ENCODE data around the gene TREML4. TPM values are rescaled to one million over a fixed set of nuclear protein-coding genes. Genes with fewer than 3 reads are reported as not detected.

TREML4 gene
- total and polyA plus RNA-seq, 9 of the 15 experiments (the other 6 are each of a cell fraction or from before 2014, with no cell fraction given): not detected

DNA sequence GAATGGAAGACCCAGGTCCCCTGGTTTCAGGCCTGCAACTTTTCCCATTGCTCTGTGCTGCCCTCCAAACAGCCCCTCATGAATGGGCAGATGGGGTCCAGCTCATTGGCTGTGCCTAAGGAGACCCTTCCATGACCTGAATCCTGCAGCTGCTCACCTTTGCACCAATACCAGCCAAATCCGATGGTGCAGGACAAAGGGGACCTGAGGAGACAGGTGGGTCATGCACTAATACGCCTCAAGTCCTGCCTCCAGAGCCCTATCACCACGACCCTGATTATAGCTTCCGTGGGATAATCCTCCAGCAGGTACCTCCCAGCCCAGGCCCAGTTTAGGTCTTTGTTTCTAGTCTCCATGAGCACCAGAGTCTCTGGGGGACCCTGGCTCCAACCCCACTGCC lies 41.6 kb downstream of the TREML4 start:
- BruUV-seq (replicated peaks): no TSS peak
- Histone ChIP-seq H3K4me1 (replicated peaks in 1 of 2; ENCODE audit: control insufficient read depth in 2 of 2, insufficient read depth in 2 of 2, low read length in 2 of 2) (no peaks in the 10 kb centered on the region), H3K4me3 (no peak overlapping the region), H2AFZ (ENCODE audit: low read depth, low read length) (no peak overlapping the region), H3K79me2 (ENCODE audit: control insufficient read depth, insufficient read depth, low read length) (no peaks in the 10 kb centered on the region), H3K36me3 (ENCODE audit: control insufficient read depth, insufficient read depth, low read length) (no peaks in the 10 kb centered on the region), H3K9me3 (replicated peaks; ENCODE audit: control insufficient read depth, insufficient read depth, low read depth, low read length) (no peaks in the 10 kb centered on the region), H4K20me1 (replicated peaks; ENCODE audit: control insufficient read depth, insufficient read depth, low read length) (no peaks in the 10 kb centered on the region; the same call in 1 of the 2 replicates), H3K9ac (ENCODE audit: insufficient read depth in 1 of 2, low read depth in 2 of 2, low read length in 2 of 2) (no peak overlapping the region), H3K27ac (ENCODE audit: extremely low read depth, low read depth, low read length) (no peak overlapping the region), H3K4me2 (ENCODE audit: insufficient read depth, low read length) (no peak overlapping the region), H3K9me1 (ENCODE audit: control insufficient read depth, insufficient read depth, low read length) (no peaks in the 10 kb centered on the region), H3K27me3 (ENCODE audit: control insufficient read depth in 2 of 2, insufficient read depth in 2 of 2, low read length in 2 of 2) (peaks cover 15 to 35% of the 10 kb centered on the region in 2 experiments; a peak in 4 of 5 replicates)
- DNase-seq (ENCODE audit: extremely low read depth in 1 of 4, low spot score in 3 of 4): no peak
- WGBS (ENCODE audit: insufficient coverage, low coverage, missing lambda C conversion rate): 0% methylated on average over 4 of the region's 4 CpGs
- FAIRE-seq: no peak
- intact Hi-C loops (cut with micrococcal nuclease): no loop called here
- ChIA-PET POLR2A (interaction anchor here (1.0 kb wide), 1 partner anchor 8 kb away, joined by 3 read pairs; no protein-coding TSS in a partner anchor), CTCF (ENCODE audit: low intra/inter-chr PET ratio) (no interaction called here)
- no peak for ATAC-seq
- in situ Hi-C loops (cut with MboI): no loop called here
- TF ChIP-seq, protein P1, sequence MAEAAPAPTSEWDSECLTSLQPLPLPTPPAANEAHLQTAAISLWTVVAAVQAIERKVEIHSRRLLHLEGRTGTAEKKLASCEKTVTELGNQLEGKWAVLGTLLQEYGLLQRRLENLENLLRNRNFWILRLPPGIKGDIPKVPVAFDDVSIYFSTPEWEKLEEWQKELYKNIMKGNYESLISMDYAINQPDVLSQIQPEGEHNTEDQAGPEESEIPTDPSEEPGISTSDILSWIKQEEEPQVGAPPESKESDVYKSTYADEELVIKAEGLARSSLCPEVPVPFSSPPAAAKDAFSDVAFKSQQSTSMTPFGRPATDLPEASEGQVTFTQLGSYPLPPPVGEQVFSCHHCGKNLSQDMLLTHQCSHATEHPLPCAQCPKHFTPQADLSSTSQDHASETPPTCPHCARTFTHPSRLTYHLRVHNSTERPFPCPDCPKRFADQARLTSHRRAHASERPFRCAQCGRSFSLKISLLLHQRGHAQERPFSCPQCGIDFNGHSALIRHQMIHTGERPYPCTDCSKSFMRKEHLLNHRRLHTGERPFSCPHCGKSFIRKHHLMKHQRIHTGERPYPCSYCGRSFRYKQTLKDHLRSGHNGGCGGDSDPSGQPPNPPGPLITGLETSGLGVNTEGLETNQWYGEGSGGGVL (CRISPR knock-in tag; IDR thresholded peaks at IDR 0.05): no peak
- TF ChIP-seq EP400 (IDR thresholded peaks at IDR 0.05) (no peak), ZFPM2 (CRISPR knock-in tag; IDR thresholded peaks at IDR 0.05) (no peak), RBFOX2 (IDR thresholded peaks at IDR 0.05; ENCODE audit: low read depth, low read length) (no peak), SMARCB1 (IDR thresholded peaks at IDR 0.05; ENCODE audit: insufficient read length, low read depth) (no peak), ZBED1 (IDR thresholded peaks at IDR 0.05) (no peak), SREBF2 (CRISPR knock-in tag; IDR thresholded peaks at IDR 0.05) (no peak), CCNT2 (IDR thresholded peaks at IDR 0.05; ENCODE audit: borderline replicate concordance, extremely low read depth, insufficient read length, low read depth, low read length) (no peak)
- TF ChIP-seq, protein P2, sequence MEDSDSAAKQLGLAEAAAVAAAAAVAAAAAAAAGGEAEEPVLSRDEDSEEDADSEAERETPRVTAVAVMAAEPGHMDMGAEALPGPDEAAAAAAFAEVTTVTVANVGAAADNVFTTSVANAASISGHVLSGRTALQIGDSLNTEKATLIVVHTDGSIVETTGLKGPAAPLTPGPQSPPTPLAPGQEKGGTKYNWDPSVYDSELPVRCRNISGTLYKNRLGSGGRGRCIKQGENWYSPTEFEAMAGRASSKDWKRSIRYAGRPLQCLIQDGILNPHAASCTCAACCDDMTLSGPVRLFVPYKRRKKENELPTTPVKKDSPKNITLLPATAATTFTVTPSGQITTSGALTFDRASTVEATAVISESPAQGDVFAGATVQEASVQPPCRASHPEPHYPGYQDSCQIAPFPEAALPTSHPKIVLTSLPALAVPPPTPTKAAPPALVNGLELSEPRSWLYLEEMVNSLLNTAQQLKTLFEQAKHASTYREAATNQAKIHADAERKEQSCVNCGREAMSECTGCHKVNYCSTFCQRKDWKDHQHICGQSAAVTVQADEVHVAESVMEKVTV (CRISPR knock-in tag; IDR thresholded peaks at IDR 0.05): no peak
